Mammary epithelial cell (primary cell): Measurements from ENCODE around the gene PCSK5.

ENCODE experiments used
- EZH2 ChIP-seq: IDR thresholded peaks from 2 replicates; pipeline ENCODE4 v1.6.1; 2012; ENCODE audit warnings: low read length, inconsistent platforms, borderline replicate concordance
- TF ChIP-seq, protein P1 (sequence below), 2 donors: IDR thresholded peaks in 1 of 2; conservative IDR thresholded peaks in 1 of 2; 2 replicates each; pipeline ENCODE4 v1.5.1; 2011 to 2012; ENCODE audit warnings: inconsistent platforms in 2 of 2, low read length in 2 of 2, mild to moderate bottlenecking in 2 of 2, control low read depth in 1 of 2, low read depth in 1 of 2; ENCODE audit not compliant: insufficient read depth in 1 of 2; ENCODE audit errors: extremely low read depth in 1 of 2

DNA sequence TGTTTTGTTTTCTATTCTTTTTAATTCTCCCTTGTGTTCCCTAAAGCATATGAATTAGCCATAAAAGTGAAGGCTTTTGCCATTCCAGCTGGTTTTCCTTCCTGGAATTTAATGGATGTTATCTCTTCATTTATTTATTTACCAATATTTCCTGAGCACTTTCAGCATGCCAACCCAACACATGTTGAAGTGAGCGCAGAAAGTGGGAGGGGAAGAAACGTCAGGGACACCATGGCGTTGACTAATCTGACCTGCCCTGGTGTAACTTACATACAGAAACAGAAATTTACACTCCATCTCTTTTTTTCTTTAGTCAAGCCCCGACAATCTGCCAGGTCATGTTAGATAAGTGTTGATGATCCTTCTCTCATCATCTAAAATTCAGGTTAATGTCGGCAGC lies 247.5 kb downstream of the PCSK5 start:
- TF ChIP-seq, protein P1, sequence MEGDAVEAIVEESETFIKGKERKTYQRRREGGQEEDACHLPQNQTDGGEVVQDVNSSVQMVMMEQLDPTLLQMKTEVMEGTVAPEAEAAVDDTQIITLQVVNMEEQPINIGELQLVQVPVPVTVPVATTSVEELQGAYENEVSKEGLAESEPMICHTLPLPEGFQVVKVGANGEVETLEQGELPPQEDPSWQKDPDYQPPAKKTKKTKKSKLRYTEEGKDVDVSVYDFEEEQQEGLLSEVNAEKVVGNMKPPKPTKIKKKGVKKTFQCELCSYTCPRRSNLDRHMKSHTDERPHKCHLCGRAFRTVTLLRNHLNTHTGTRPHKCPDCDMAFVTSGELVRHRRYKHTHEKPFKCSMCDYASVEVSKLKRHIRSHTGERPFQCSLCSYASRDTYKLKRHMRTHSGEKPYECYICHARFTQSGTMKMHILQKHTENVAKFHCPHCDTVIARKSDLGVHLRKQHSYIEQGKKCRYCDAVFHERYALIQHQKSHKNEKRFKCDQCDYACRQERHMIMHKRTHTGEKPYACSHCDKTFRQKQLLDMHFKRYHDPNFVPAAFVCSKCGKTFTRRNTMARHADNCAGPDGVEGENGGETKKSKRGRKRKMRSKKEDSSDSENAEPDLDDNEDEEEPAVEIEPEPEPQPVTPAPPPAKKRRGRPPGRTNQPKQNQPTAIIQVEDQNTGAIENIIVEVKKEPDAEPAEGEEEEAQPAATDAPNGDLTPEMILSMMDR (conservative IDR thresholded peaks at IDR 0.05 in 1 of 2, IDR thresholded peaks at IDR 0.05 in 1 of 2; ENCODE audit: extremely low read depth in 1 of 2, insufficient read depth in 1 of 2, low read depth in 1 of 2, low read length in 2 of 2) = no peak
- TF ChIP-seq EZH2 = no peak
